Mucosa of descending colon (tissue), 3 donors: ENCODE measurements around the gene ACBD3. TPM values are rescaled to one million over a fixed set of nuclear protein-coding genes. Genes with fewer than 3 reads are reported as not detected.
A peak's percentile ranks its signal among the peaks of the same experiment; 100 is the strongest.

ENCODE experiments used
- ATAC-seq: fragments of 200-7000 bp; cut with Tn5 transposase; one replicate; pipeline ENCODE4 v1.9.1; 2020; ENCODE audit warnings: mild to moderate bottlenecking, moderate library complexity
- DNase-seq, 3 donors: peaks; one replicate each; pipeline ENCODE4 v3.0.0-alpha.2; 2020
- H3K36me3 ChIP-seq: fragments of 200-600 bp; one replicate; pipeline ENCODE4 v1.8.0; 2021; ENCODE audit warnings: low read depth, mild to moderate bottlenecking
- H3K4me1 ChIP-seq: fragments of 200-600 bp; one replicate; pipeline ENCODE4 v1.8.0; 2021; ENCODE audit warnings: low read depth, mild to moderate bottlenecking
- H3K4me3 ChIP-seq: fragments of 200-600 bp; one replicate; pipeline ENCODE4 v1.8.0; 2021; ENCODE audit warnings: mild to moderate bottlenecking
- H3K9me3 ChIP-seq: fragments of 200-600 bp; one replicate; pipeline ENCODE4 v1.8.0; 2021; ENCODE audit warnings: mild to moderate bottlenecking
- CTCF ChIP-seq: fragments of 200-600 bp; IDR thresholded peaks from one replicate; pipeline ENCODE4 v1.8.0; 2022; ENCODE audit warnings: antibody characterized with exemption, mild to moderate bottlenecking
- intact Hi-C, 2 donors: fragments of 100-400 bp; cut with DNase I in 1 of 2; cut with micrococcal nuclease in 1 of 2; formaldehyde crosslinking; loops; one replicate each; pipeline versions ENCODE4 v1.11.0 to v1.11.1; 2022; cut with DNase I, micrococcal nuclease
- total RNA-seq, 3 donors: library from RNA; stranded (reverse); fragmentation: NEBNext Ultra II Directional in 2 of 3; extraction: Animal tissue kit (Norgen Biotek cat#: 25700) in 2 of 3; gene quantifications; one replicate each; pipeline versions ENCODE4 v1.2.1 to v1.2.4, GENCODE V29; 2021 to 2023
- donor health status: DM: no; HTN: no; CAD: no; lungs with moderate emphysema.
- donor health status: DM: no; HTN: no; CAD: no.
- donor health status: DM: no; HTN: yes; CAD: no.

ACBD3 gene
- total RNA-seq, 3 donors from 2014 or later = 36.6 to 49.9 (median 48.0) TPM

- Histone ChIP-seq H3K4me1 (peaks cover 4% of the 10 kb centered on the region), H3K9me3 (no peaks in the 10 kb centered on the region), H3K36me3 (no peaks in the 10 kb centered on the region), H3K4me3 (no peak within 1 kb of the TSS)
- peak; percentile 39 for ATAC-seq
- intact Hi-C loops = no loop called here
- peak in 1 of 3 donors; percentile 5 for DNase-seq
- TF ChIP-seq CTCF = no peak
These were observed 36.7 kb upstream of the ACBD3 start, which contains the start of gene MIXL1 for GRCh38 chr1:226223157-226223785. Gene MIXL1, plus strand, starts transcription at chr1:226223664. Its CDS starts 18 bp downstream, at chr1:226223682.

GRCh38 chr1:226222686-226223085 is 36.1 kb upstream of the ACBD3 start:
- Histone ChIP-seq H3K4me3 (no peak overlapping the region), H3K4me1 (peaks cover 4% of the 10 kb centered on the region), H3K9me3 (no peaks in the 10 kb centered on the region), H3K36me3 (no peaks in the 10 kb centered on the region)
- intact Hi-C loops = no loop called here
- no peak for TF ChIP-seq CTCF
- ATAC-seq (no peak), DNase-seq (no peak)

- intact Hi-C loops = no loop called here
- no peak for DNase-seq
- Histone ChIP-seq H3K4me3 (no peak overlapping the region), H3K4me1 (peaks cover 4% of the 10 kb centered on the region), H3K9me3 (no peaks in the 10 kb centered on the region), H3K36me3 (no peaks in the 10 kb centered on the region)
- no peak for ATAC-seq
- no peak for TF ChIP-seq CTCF
These were observed 34.1 kb upstream of the ACBD3 start for GRCh38 chr1:226220473-226221189.

- ATAC-seq = no peak
- no peaks in the 10 kb centered on the region for H3K9me3 ChIP-seq
- no peaks in the 10 kb centered on the region for H3K36me3 ChIP-seq
- intact Hi-C loops = no loop called here
- H3K4me3 ChIP-seq = no peak overlapping the region
- no peaks in the 10 kb centered on the region for H3K4me1 ChIP-seq
- no peak for TF ChIP-seq CTCF
- DNase-seq = no peak
These were observed 30.7 kb upstream of the ACBD3 start for GRCh38 chr1:226217273-226217672.

GRCh38 chr1:226216056-226216455 is 29.5 kb upstream of the ACBD3 start:
- Histone ChIP-seq H3K9me3 (no peaks in the 10 kb centered on the region), H3K4me3 (no peak overlapping the region), H3K36me3 (no peaks in the 10 kb centered on the region), H3K4me1 (no peaks in the 10 kb centered on the region)
- intact Hi-C loops = no loop called here
- ATAC-seq = no peak
- no peak for DNase-seq
- TF ChIP-seq CTCF = no peak
